Measurements from ENCODE around the gene CPSF4.

The CPSF4 gene

GRCh38 chr7:99449326-99449725, 10.6 kb downstream of the CPSF4 start:
- DNase-seq (ENCODE audit: low spot score): no peak

- DNase-seq (ENCODE audit: low spot score): no peak
Measured at GRCh38 chr7:99451936-99452335, 13.2 kb downstream of the CPSF4 start.

GRCh38 chr7:99452541-99452940, 13.8 kb downstream of the CPSF4 start:
- DNase-seq (ENCODE audit: low spot score): no peak

GRCh38 chr7:99453105-99453504, 14.4 kb downstream of the CPSF4 start:
- no peak for DNase-seq (ENCODE audit: low spot score)

GRCh38 chr7:99455874-99456273, 17.1 kb downstream of the CPSF4 start:
- DNase-seq (ENCODE audit: low spot score): no peak

GRCh38 chr7:99456288-99456687, 17.5 kb downstream of the CPSF4 start:
- DNase-seq (ENCODE audit: low spot score): no peak

GRCh38 chr7:99457050-99457649, 18.4 kb downstream of the CPSF4 start:
- DNase-seq (ENCODE audit: low spot score): no peak

- DNase-seq (ENCODE audit: low spot score): no peak
Measured at GRCh38 chr7:99457650-99458493, 19.1 kb downstream of the CPSF4 start.

GRCh38 chr7:99459087-99459486, 20.3 kb downstream of the CPSF4 start:
- no peak for DNase-seq (ENCODE audit: low spot score)

- DNase-seq (ENCODE audit: low spot score): no peak
Measured at GRCh38 chr7:99460651-99461050, 21.9 kb downstream of the CPSF4 start.

GRCh38 chr7:99461221-99461620, 22.5 kb downstream of the CPSF4 start:
- no peak for DNase-seq (ENCODE audit: low spot score)

GRCh38 chr7:99465421-99465768, 26.7 kb downstream of the CPSF4 start:
- DNase-seq (ENCODE audit: low spot score): no peak

GRCh38 chr7:99468336-99468918, 29.7 kb downstream of the CPSF4 start:
- DNase-seq (ENCODE audit: low spot score): no peak

GRCh38 chr7:99469381-99470065, 30.8 kb downstream of the CPSF4 start:
- DNase-seq (ENCODE audit: low spot score): no peak

- DNase-seq (ENCODE audit: low spot score): peak; percentile 99
Measured at GRCh38 chr7:99472561-99473314, 34.0 kb downstream of the CPSF4 start, which contains the start of gene ZNF789. Gene ZNF789, plus strand, starts transcription at chr7:99472890. Its CDS starts 3,567 bp downstream, at chr7:99476457.

- DNase-seq (ENCODE audit: low spot score): peak; percentile 83
Measured at GRCh38 chr7:99473315-99473596, 34.5 kb downstream of the CPSF4 start.

GRCh38 chr7:99476107-99476506, 37.4 kb downstream of the CPSF4 start:
- no peak for DNase-seq (ENCODE audit: low spot score)

- no peak for DNase-seq (ENCODE audit: low spot score)
Measured at GRCh38 chr7:99478464-99479440, 40.0 kb downstream of the CPSF4 start.

- no peak for DNase-seq (ENCODE audit: low spot score)
Measured at GRCh38 chr7:99485094-99485493, 46.4 kb downstream of the CPSF4 start.

- no peak for DNase-seq (ENCODE audit: low spot score)
Measured at GRCh38 chr7:99489235-99489634, 50.5 kb downstream of the CPSF4 start.

- no peak for DNase-seq (ENCODE audit: low spot score)
Measured at GRCh38 chr7:99490878-99491277, 52.1 kb downstream of the CPSF4 start.

Data from LoVo (cell line).